Thoracic aorta (tissue), 2 donors: Measurements from ENCODE around the gene MAPK8. TPM values are rescaled to one million over a fixed set of nuclear protein-coding genes. Genes with fewer than 3 reads are reported as not detected.

Source experiments
- ATAC-seq: fragments of 150-250 bp; one replicate; pipeline ENCODE4 v1.8.0; 2017; ENCODE audit warnings: low read depth; ENCODE audit not compliant: insufficient number of reproducible peaks, low FRiP score
- DNase-seq: peaks from one replicate; pipeline ENCODE4 v3.0.0-alpha.2; 2020; ENCODE audit warnings: low spot score
- H3K27ac ChIP-seq, 2 donors: fragments of 200-600 bp; sonication (generic); 1 replicate in 1 of 2; 2 replicates in 1 of 2; pipeline ENCODE4 v1.5.1; 2016; ENCODE audit warnings: mild to moderate bottlenecking in 2 of 2, moderate library complexity in 2 of 2
- H3K27me3 ChIP-seq: fragments of 200-600 bp; sonication (generic); replicated peaks from 2 replicates; pipeline ENCODE4 v1.6.0; 2016; ENCODE audit warnings: mild to moderate bottlenecking; ENCODE audit not compliant: insufficient read depth
- H3K36me3 ChIP-seq: fragments of 200-600 bp; sonication (generic); one replicate; pipeline ENCODE4 v1.5.1; 2016
- H3K4me1 ChIP-seq, 2 donors: fragments of 200-600 bp; sonication (generic); 1 replicate in 1 of 2; 2 replicates in 1 of 2; pipeline versions ENCODE4 v1.5.1 to v1.6.0; 2016; ENCODE audit warnings: low read depth in 2 of 2, mild to moderate bottlenecking in 1 of 2; ENCODE audit not compliant: control insufficient read depth in 1 of 2
- H3K4me3 ChIP-seq: fragments of 200-600 bp; sonication (generic); 2 replicates; pipeline ENCODE4 v1.5.1; 2016; ENCODE audit warnings: mild to moderate bottlenecking
- H3K9me3 ChIP-seq: fragments of 200-600 bp; sonication (generic); 2 replicates; pipeline ENCODE4 v1.5.1; 2016
- CTCF ChIP-seq: fragments of 200-600 bp; sonication (generic); IDR thresholded peaks from one replicate; pipeline ENCODE4 v1.5.1; 2019; ENCODE audit warnings: antibody characterized with exemption
- total RNA-seq, 2 donors: library from RNA; depleted of rRNA; stranded (reverse); fragments of >200 nt; gene quantifications; one replicate each; pipeline versions ENCODE4 v1.1.0 to v1.2.3, GENCODE V29; 2016

Gene MAPK8
- total RNA-seq, 2 donors from 2014 or later = 19.5 to 57.4 TPM

GRCh38 chr10:48464871-48465736, 158.6 kb downstream of the MAPK8 start:
- Histone ChIP-seq H3K9me3 (no peaks in the 10 kb centered on the region), H3K27me3 (no peaks in the 10 kb centered on the region), H3K4me3 (peak overlapping the region; percentile 59), H3K27ac (no peak overlapping the region), H3K36me3 (no peaks in the 10 kb centered on the region), H3K4me1 (peaks cover 6 to 34% of the 10 kb centered on the region in 2 donors)
- ATAC-seq (no peak), DNase-seq (no peak)
- no peak for TF ChIP-seq CTCF

- no peak for TF ChIP-seq CTCF
- Histone ChIP-seq H3K27me3 (no peaks in the 10 kb centered on the region), H3K4me1 (peaks cover 6 to 34% of the 10 kb centered on the region in 2 donors), H3K9me3 (no peaks in the 10 kb centered on the region), H3K36me3 (no peaks in the 10 kb centered on the region), H3K27ac (no peak overlapping the region), H3K4me3 (peak overlapping the region; percentile 59)
- DNase-seq = no peak
- ATAC-seq = no peak
These were observed 159.5 kb downstream of the MAPK8 start for GRCh38 chr10:48465860-48466521.

- Histone ChIP-seq H3K27ac (no peak overlapping the region), H3K9me3 (no peaks in the 10 kb centered on the region), H3K4me1 (peaks cover 6 to 34% of the 10 kb centered on the region in 2 donors), H3K27me3 (no peaks in the 10 kb centered on the region), H3K36me3 (no peaks in the 10 kb centered on the region), H3K4me3 (no peak overlapping the region)
- ATAC-seq (no peak), DNase-seq (no peak)
- no peak for TF ChIP-seq CTCF
These were observed 160.2 kb downstream of the MAPK8 start for GRCh38 chr10:48466611-48467240.

- peaks cover 6 to 34% of the 10 kb centered on the region in 2 donors for H3K4me1 ChIP-seq
- H3K4me3 ChIP-seq = no peak overlapping the region
- ATAC-seq = no peak
- DNase-seq = no peak
- H3K27me3 ChIP-seq = no peaks in the 10 kb centered on the region
- no peaks in the 10 kb centered on the region for H3K9me3 ChIP-seq
- no peaks in the 10 kb centered on the region for H3K36me3 ChIP-seq
- H3K27ac ChIP-seq = no peak overlapping the region
- no peak for TF ChIP-seq CTCF
These were observed 161.2 kb downstream of the MAPK8 start for GRCh38 chr10:48467669-48468068.
